Gastrocnemius medialis (tissue), 4 donors: ENCODE data around the gene PDZRN4. TPM values are rescaled to one million over a fixed set of nuclear protein-coding genes. Genes with fewer than 3 reads are reported as not detected.
"Not testable (repeated sequence)": the region's sequence is repeated elsewhere in the genome, so short reads cannot be mapped to it uniquely, and the experiment has no call there.

Experiments
- ATAC-seq, 2 donors: fragments of 150-250 bp; one replicate each; pipeline ENCODE4 v1.9.1; 2016
- DNase-seq, 2 donors: peaks; one replicate each; pipeline ENCODE4 v3.0.0-alpha.2; 2019
- H3K27ac ChIP-seq, 4 donors: fragments of 200-600 bp; sonication (generic); 1 replicate in 1 of 4; 2 replicates in 3 of 4; pipeline ENCODE4 v1.5.1; 2016 to 2018; ENCODE audit warnings: mild to moderate bottlenecking in 2 of 4, moderate library complexity in 1 of 4
- H3K27me3 ChIP-seq, 3 donors: fragments of 200-600 bp; sonication (generic) in 2 of 3; 1 replicate in 1 of 3; 2 replicates in 2 of 3; pipeline versions ENCODE4 v1.5.1 to v1.6.0; 2016 to 2019; ENCODE audit warnings: mild to moderate bottlenecking in 1 of 3, moderate library complexity in 1 of 3
- H3K36me3 ChIP-seq, 2 donors: fragments of 200-600 bp; sonication (generic) in 1 of 2; one replicate each; pipeline ENCODE4 v1.5.1; 2017 to 2018
- H3K4me1 ChIP-seq, 2 donors: fragments of 200-600 bp; sonication (generic) in 1 of 2; one replicate each; pipeline ENCODE4 v1.5.1; 2016 to 2017; ENCODE audit warnings: mild to moderate bottlenecking in 2 of 2
- H3K4me3 ChIP-seq, 4 donors: fragments of 200-600 bp; sonication (generic) in 3 of 4; 1 replicate in 1 of 4; 2 replicates in 3 of 4; pipeline ENCODE4 v1.5.1; 2016 to 2019; ENCODE audit warnings: mild to moderate bottlenecking in 2 of 4
- H3K9me3 ChIP-seq, 3 donors: fragments of 200-600 bp; sonication (generic) in 2 of 3; 1 replicate in 1 of 3; 2 replicates in 2 of 3; pipeline ENCODE4 v1.5.1; 2016 to 2019
- POLR2A ChIP-seq, 2 donors: fragments of 450-650 bp; IDR thresholded peaks; one replicate each; pipeline ENCODE4 v1.6.1; 2017; ENCODE audit warnings: antibody characterized with exemption in 2 of 2, mild to moderate bottlenecking in 2 of 2, moderate library complexity in 2 of 2
- in situ Hi-C, 4 donors: fragments of 200-750 bp; cut with MboI; loops; one replicate each; pipeline versions ENCODE4 v1.15.0 to v1.8.0; 2017; ENCODE audit warnings: low sequenced_read_pairs in 4 of 4
- intact Hi-C: fragments of 100-400 bp; cut with DNase I; formaldehyde crosslinking; loops from one replicate; pipeline ENCODE4 v1.15.1; 2023; ENCODE audit warnings: low total_unique reads
- total RNA-seq, 4 donors: library from RNA; depleted of rRNA; stranded (reverse); fragments of >200 nt; gene quantifications; one replicate each; pipeline versions ENCODE4 v1.1.0 to v1.2.3, GENCODE V29; 2016
- TF ChIP-seq, protein P1 (sequence below), 5 experiments: fragments of 450-650 bp in 3 of 5; fragments of 200-600 bp in 2 of 5; sonication (generic) in 2 of 5; IDR thresholded peaks in 4 of 5; conservative IDR thresholded peaks in 1 of 5; 1 replicate in 4 of 5; 2 replicates in 1 of 5; pipeline ENCODE4 v1.5.1; 2016 to 2019; ENCODE audit warnings: antibody characterized with exemption in 5 of 5, mild to moderate bottlenecking in 3 of 5, moderate library complexity in 3 of 5

The PDZRN4 gene
- total RNA-seq, 4 donors from 2014 or later = 0.17 to 1.7 (median 0.64) TPM

DNA sequence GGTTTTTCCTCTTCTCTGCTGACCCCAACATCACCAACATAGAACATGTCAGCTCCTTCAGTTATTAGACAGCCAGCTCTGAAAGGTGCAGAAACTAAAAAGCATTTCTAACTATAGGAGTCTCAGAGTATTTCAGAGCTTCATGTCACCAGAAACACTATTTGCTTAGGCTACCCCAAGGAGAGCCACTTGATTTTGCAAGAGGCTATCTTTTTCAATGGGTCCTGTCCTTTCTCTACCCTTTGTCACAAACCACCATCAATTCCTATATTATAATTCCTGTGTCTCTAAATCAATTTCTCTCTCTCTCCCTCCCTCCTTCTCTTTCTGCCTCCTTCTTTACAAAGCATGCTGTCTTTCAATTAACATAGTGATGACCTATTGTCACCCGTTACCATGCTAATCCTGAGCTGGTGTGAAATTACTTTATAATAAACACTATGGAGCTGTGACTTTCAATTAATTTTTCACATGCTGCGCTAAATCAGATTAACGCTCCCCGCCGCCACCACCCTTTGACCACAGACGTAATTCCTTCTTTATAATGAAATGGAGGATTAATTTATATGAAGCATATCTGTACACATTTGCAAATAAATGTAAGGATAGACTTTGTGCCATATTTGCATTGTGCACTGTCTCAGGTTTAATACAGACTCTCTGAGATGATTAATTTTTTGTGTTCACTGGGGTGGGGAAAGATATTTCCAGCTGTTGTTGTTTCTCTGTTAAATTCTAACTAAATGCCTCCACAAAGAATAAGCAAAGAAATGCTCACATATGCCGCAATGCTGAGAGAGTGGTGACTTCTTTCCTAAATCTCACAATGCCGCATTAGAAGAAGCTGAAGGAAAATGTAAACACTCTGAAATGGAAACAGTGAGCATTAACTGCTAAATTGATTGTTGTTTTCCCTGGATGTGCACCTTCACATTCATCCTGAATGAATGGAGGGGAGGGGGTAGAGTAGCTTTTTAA is 418.6 kb downstream of the PDZRN4 start:
- DNase-seq = no peak
- TF ChIP-seq, protein P1, sequence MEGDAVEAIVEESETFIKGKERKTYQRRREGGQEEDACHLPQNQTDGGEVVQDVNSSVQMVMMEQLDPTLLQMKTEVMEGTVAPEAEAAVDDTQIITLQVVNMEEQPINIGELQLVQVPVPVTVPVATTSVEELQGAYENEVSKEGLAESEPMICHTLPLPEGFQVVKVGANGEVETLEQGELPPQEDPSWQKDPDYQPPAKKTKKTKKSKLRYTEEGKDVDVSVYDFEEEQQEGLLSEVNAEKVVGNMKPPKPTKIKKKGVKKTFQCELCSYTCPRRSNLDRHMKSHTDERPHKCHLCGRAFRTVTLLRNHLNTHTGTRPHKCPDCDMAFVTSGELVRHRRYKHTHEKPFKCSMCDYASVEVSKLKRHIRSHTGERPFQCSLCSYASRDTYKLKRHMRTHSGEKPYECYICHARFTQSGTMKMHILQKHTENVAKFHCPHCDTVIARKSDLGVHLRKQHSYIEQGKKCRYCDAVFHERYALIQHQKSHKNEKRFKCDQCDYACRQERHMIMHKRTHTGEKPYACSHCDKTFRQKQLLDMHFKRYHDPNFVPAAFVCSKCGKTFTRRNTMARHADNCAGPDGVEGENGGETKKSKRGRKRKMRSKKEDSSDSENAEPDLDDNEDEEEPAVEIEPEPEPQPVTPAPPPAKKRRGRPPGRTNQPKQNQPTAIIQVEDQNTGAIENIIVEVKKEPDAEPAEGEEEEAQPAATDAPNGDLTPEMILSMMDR (IDR thresholded peaks at IDR 0.05 in 4 of 5, conservative IDR thresholded peaks at IDR 0.05 in 1 of 5) = no peak
- TF ChIP-seq POLR2A (IDR thresholded peaks at IDR 0.05) = no peak
- H3K36me3 ChIP-seq = no peaks in the 10 kb centered on the region
- no peak overlapping the region for H3K27ac ChIP-seq
- no peak overlapping the region for H3K4me3 ChIP-seq
- no peaks in the 10 kb centered on the region for H3K27me3 ChIP-seq
- in situ Hi-C loops = no loop called here
- intact Hi-C loops = no loop called here
- no peak for ATAC-seq
- no peaks in the 10 kb centered on the region for H3K4me1 ChIP-seq
- H3K9me3 ChIP-seq = no peaks in the 10 kb centered on the region

GRCh38 chr12:41612892-41613557 is 424.9 kb downstream of the PDZRN4 start:
- Histone ChIP-seq H3K36me3 (no peaks in the 10 kb centered on the region), H3K4me1 (no peaks in the 10 kb centered on the region), H3K4me3 (no peak overlapping the region), H3K27ac (no peak overlapping the region), H3K9me3 (no peaks in the 10 kb centered on the region), H3K27me3 (no peaks in the 10 kb centered on the region)
- intact Hi-C loops (no loop called here), in situ Hi-C loops (no loop called here)
- TF ChIP-seq POLR2A (IDR thresholded peaks at IDR 0.05) = no peak
- TF ChIP-seq, protein P1 (IDR thresholded peaks at IDR 0.05 in 4 of 5, conservative IDR thresholded peaks at IDR 0.05 in 1 of 5) = no peak
- no peak for DNase-seq
- ATAC-seq = no peak

DNA sequence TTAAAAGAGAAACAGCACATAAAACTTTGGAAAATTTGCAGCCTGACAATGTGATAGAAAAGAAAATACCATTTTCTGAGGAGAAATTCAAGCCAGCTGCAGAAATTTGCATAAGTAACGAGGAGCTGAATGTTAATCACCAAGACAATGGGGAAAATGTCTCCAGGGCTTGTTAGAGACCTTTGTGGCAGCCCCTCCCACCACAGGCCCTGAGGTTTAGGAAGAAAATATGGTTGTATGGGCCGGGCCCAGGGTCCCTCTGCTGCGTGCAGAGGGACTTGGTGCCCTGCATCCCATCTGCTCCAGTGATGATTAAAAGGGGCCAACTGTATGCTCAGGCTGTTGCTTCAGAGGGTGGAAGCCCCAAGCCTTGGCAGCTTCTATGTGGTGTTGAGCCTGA is 427.1 kb downstream of the PDZRN4 start:
- in situ Hi-C loops, H3K27me3 ChIP-seq, H3K36me3 ChIP-seq, DNase-seq, H3K4me3 ChIP-seq, intact Hi-C loops, ATAC-seq, H3K9me3 ChIP-seq, H3K27ac ChIP-seq, H3K4me1 ChIP-seq: not testable (repeated sequence)

DNA sequence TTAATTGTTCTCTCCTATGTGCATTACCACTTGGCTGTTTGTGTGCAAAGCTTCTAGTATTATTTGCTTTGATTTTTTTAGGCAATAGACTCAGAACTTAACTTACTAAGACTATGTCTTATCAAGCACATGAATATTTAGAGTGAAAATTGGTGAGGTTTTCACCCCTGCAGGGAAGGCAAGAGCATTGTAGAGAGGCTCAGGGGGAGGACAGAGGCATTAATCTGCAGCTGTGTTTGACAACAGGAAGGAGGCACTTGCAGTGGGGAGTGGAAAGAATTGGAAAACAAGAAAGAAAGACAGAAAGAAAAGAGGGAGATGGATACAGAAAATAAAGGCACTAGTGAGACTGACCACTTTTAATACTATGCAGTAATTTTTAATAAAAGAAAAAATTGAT is 431.6 kb downstream of the PDZRN4 start:
- H3K4me3 ChIP-seq = no peak overlapping the region
- H3K27me3 ChIP-seq = no peaks in the 10 kb centered on the region
- H3K36me3 ChIP-seq = no peaks in the 10 kb centered on the region
- TF ChIP-seq POLR2A (IDR thresholded peaks at IDR 0.05) = no peak
- TF ChIP-seq, protein P1 (IDR thresholded peaks at IDR 0.05 in 4 of 5, conservative IDR thresholded peaks at IDR 0.05 in 1 of 5) = no peak
- no peaks in the 10 kb centered on the region for H3K4me1 ChIP-seq
- in situ Hi-C loops (no loop called here), intact Hi-C loops (no loop called here)
- H3K9me3 ChIP-seq = no peaks in the 10 kb centered on the region
- DNase-seq = no peak
- ATAC-seq = no peak
- no peak overlapping the region for H3K27ac ChIP-seq

DNA sequence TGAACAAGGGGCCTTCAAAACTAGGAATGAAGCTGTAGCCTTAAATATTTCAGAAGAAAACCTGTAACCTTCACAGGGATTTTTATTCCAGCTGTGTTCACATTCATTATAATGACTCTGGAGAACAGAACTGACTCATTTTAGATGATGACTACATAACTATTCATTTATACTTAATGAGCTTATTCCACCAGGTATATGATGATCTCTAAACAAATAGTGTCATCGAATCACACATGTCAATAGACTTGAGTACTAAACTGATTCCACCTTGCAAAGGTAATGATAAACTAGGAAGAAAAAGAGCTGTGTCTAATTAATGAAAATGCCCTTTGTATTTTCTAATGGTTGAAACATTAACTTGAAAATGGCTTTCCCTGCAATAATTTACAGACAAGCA is 433.2 kb downstream of the PDZRN4 start:
- TF ChIP-seq, protein P1 (IDR thresholded peaks at IDR 0.05 in 4 of 5, conservative IDR thresholded peaks at IDR 0.05 in 1 of 5) = no peak
- no peak for TF ChIP-seq POLR2A (IDR thresholded peaks at IDR 0.05)
- no peak for ATAC-seq
- in situ Hi-C loops (no loop called here), intact Hi-C loops (no loop called here)
- no peaks in the 10 kb centered on the region for H3K9me3 ChIP-seq
- no peak for DNase-seq
- H3K36me3 ChIP-seq = no peaks in the 10 kb centered on the region
- H3K4me3 ChIP-seq = no peak overlapping the region
- no peaks in the 10 kb centered on the region for H3K27me3 ChIP-seq
- no peak overlapping the region for H3K27ac ChIP-seq
- H3K4me1 ChIP-seq = no peaks in the 10 kb centered on the region
